Fibroblast of pulmonary artery (primary cell): ENCODE data around the gene IBA57.

Experiments used
- DNase-seq: peaks from one replicate; pipeline ENCODE4 v3.0.0-alpha.2; 2010; ENCODE audit warnings: low read depth
- H3K4me3 ChIP-seq: replicated peaks from 2 replicates; pipeline ENCODE4 v1.5.1; 2011; ENCODE audit warnings: low read depth, mild to moderate bottlenecking, control low read depth, low read length, moderate library complexity
- TF ChIP-seq, protein P1 (sequence below): IDR thresholded peaks from 2 replicates; pipeline ENCODE4 v1.5.1; 2011; ENCODE audit warnings: mild to moderate bottlenecking, control low read depth, low read length, inconsistent platforms; ENCODE audit errors: missing control alignments

Gene IBA57

DNA sequence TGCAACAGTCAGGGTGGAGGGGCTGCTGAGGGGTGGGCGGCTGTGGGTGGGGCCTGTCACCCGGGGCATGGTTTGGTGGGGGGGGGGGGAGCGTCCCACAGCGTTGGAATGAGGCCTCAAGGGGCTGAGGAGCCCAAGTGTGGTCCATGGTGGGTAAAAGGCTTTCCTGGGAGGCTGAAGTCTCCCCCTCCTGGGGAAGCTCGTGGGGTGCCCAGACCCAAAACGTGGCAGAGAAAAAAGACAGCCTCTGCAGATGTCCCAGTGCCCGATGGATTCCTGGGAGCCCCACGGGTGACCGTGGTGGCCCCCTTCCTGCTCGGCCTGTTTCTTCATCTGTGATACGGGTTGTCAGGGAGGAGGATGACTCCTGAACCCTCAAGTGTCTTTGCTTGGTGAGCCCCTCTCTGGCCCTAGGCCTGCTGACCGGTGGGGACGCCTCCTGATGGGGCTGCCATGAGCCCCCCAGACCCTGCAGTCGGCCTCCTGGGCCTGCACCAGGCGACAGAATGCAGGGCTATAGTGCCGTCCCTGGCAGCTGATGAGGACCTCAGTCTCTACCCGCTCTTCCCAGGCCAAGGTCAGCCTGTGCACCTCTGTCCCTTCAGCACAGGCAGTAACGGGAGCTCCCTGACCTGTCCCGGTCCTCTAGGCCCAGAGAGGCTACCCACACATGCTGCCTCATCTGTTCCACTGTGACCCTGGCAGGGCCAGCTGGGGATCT, 43.4 kb downstream of the IBA57 start:
- H3K4me3 ChIP-seq, result no peak overlapping the region
- TF ChIP-seq, protein P1, sequence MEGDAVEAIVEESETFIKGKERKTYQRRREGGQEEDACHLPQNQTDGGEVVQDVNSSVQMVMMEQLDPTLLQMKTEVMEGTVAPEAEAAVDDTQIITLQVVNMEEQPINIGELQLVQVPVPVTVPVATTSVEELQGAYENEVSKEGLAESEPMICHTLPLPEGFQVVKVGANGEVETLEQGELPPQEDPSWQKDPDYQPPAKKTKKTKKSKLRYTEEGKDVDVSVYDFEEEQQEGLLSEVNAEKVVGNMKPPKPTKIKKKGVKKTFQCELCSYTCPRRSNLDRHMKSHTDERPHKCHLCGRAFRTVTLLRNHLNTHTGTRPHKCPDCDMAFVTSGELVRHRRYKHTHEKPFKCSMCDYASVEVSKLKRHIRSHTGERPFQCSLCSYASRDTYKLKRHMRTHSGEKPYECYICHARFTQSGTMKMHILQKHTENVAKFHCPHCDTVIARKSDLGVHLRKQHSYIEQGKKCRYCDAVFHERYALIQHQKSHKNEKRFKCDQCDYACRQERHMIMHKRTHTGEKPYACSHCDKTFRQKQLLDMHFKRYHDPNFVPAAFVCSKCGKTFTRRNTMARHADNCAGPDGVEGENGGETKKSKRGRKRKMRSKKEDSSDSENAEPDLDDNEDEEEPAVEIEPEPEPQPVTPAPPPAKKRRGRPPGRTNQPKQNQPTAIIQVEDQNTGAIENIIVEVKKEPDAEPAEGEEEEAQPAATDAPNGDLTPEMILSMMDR, result no peak
- no peak for DNase-seq

DNA sequence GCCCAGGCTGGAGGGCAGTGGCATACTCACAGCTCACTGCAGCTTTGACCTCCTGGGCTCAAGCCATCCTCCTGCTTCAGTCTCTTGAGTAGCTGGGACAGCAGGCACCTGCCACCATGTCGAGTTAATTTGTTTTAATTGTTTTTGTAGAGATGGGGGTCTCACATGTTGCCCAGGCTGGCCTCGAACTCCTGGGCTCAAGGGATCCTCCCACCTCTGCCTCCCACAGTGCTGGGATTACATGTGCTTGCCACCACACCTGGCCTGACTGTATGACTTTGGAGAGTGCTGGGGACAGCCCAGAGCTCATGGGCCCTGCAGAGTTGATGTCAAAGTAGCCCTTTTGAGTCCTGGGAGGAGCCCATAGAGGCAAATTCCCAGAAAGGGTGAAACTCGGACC, 44.1 kb downstream of the IBA57 start:
- TF ChIP-seq, protein P1, result no peak

DNA sequence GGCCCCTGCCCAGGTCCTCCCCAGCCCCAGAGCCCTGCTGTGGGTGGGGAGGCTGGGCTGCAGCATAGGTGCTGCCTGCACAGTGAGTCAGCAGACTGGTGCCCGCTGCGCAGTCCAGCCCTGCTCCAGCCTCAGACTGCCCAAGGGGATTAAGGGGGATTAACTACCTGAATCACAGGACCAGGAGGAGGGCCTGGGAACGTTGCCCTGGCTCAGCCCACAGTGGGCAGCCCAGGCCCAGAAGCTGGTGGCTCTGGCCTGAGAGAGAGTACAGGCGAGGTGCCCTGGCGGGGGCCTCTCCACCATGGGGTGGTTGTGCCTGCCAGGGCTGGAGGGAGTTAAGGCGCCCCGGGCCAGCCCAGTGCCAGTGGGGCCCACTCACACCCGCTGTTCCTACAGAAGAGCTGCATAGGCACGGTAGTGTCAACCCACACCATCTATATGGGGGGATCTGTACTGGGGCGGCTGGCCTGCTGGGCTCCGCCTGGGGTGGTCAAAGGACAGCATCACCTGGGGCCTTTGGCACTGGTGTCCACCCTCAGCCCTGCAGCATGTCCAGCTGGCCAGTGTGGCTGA, 44.6 kb downstream of the IBA57 start:
- no peak overlapping the region for H3K4me3 ChIP-seq
- TF ChIP-seq, protein P1, result no peak
- no peak for DNase-seq

More for the DNA sequence above, 44.1 kb downstream of the IBA57 start:
- DNase-seq, result no peak
- no peak overlapping the region for H3K4me3 ChIP-seq

DNA sequence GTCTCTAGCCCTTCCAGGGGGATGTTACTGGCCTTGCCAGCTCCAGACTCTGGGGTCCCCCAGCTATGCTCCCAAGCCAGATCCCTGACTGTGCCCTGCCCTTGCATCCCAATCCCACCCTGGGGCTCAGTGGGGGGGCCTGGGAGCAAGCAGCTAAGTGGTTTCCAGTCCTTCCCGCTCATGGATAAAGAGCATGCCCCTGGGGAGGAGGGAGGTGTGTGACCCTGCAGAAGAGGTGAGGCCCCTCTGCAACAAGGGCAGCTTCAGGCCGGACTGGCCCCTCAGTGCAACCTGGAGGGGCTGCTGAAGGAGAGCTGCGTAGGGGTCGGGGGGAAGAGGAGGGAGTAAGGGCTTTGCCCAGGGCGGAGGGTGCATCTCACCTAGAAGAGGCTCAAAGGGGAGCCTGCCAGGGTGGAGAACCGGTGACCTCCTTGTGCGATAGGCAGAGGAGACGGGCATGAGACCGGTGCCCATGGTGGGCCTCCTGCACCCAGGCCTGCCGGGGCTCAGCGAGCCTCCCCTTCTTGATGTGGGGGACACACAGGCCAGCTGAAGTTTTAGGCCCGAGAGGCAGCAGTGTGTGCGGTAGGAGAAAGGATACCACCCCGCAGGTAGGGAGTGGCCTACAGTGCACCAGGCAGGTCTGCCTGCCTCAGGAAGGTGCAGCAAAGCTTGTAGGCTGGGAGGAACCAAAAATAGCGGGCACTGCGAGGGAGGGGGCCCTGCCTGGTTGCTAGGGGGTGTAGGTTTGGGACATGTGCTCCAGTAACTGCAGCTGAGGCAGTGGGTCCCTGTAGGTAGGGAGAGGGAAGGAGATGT, 45.3 kb downstream of the IBA57 start:
- DNase-seq, result no peak
- TF ChIP-seq, protein P1, result no peak
- no peak overlapping the region for H3K4me3 ChIP-seq

DNA sequence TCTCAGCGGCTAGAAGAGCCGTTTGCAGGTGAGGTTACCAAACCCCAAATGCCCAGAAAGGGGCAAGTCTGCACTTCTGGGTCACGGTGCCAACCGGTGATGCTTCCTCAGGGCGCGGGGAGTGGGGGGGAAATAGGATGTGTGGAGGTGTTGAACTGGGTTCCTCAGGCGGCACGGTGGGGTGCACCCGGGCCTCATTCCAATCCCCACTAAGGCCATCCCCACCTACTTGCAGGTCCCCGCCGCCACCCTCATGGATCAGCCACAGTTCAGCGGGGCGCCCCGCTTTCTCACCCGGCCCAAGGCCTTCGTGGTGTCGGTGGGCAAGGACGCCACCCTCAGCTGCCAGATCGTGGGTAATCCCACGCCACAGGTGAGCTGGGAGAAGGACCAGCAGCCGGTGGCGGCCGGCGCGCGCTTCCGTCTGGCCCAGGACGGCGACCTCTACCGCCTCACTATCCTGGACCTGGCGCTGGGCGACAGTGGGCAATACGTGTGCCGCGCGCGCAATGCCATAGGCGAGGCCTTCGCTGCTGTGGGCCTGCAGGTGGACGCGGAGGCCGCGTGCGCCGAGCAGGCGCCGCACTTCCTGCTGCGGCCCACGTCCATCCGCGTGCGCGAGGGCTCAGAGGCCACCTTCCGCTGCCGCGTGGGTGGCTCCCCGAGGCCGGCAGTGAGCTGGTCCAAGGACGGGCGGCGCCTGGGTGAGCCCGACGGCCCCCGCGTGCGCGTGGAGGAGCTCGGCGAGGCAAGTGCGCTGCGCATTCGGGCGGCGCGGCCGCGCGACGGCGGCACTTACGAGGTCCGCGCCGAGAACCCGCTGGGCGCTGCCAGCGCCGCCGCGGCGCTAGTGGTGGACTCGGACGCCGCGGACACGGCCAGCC, 46.2 kb downstream of the IBA57 start:
- no peak overlapping the region for H3K4me3 ChIP-seq
- no peak for DNase-seq
- TF ChIP-seq, protein P1, result no peak

DNA sequence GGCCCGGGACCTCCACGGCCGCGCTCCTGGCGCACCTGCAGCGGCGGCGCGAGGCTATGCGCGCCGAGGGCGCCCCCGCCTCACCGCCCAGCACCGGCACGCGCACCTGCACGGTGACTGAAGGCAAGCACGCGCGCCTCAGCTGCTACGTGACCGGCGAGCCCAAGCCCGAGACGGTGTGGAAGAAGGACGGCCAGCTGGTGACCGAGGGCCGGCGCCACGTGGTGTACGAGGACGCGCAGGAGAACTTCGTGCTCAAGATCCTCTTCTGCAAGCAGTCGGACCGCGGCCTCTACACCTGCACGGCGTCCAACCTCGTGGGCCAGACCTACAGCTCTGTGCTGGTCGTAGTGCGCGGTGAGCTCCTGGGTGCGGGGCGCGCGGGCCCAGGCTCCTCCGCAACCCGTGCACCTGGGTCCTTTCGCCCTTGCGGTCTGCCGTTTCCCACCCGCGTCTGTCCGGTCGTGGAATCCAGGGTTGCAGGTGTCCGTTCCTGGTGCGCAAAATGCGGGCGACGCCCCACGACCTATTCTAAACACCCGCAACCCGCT, 46.9 kb downstream of the IBA57 start:
- no peak for DNase-seq
- no peak overlapping the region for H3K4me3 ChIP-seq
- TF ChIP-seq, protein P1, result no peak
